Measurements from ENCODE around the gene COL21A1. TPM values are rescaled to one million over a fixed set of nuclear protein-coding genes. Genes with fewer than 3 reads are reported as not detected.
A peak's percentile ranks its signal among the peaks of the same experiment; 100 is the strongest.

The COL21A1 gene
- total and polyA plus RNA-seq, 2 donors (not counting 1 experiment from before 2014, with no cell fraction given), result 6.9 to 28.2 TPM

- peak overlapping the region; percentile 26 for H3K4me2 ChIP-seq (ENCODE audit: extremely low read depth, insufficient read depth, low read length)
- no peaks in the 10 kb centered on the region for H4K20me1 ChIP-seq (ENCODE audit: control insufficient read depth, extremely low read depth, insufficient read depth, low read length)
- no peak overlapping the region for H3K9ac ChIP-seq (ENCODE audit: insufficient read depth, low read length)
- no peaks in the 10 kb centered on the region for H3K4me1 ChIP-seq (ENCODE audit: control insufficient read depth, extremely low read depth, insufficient read depth, low read length)
- no peak for TF ChIP-seq CTCF (conservative IDR thresholded peaks at IDR 0.05 in 1 of 2, IDR thresholded peaks at IDR 0.05 in 1 of 2; ENCODE audit: low read depth in 1 of 2, low read length in 2 of 2)
- TF ChIP-seq EZH2 (IDR thresholded peaks at IDR 0.05; ENCODE audit: low read length, missing control alignments), result no peak
- H3K36me3 ChIP-seq (ENCODE audit: control insufficient read depth, insufficient read depth, low read length), result no peaks in the 10 kb centered on the region
- no peak overlapping the region for H2AFZ ChIP-seq (ENCODE audit: low read length)
- no peaks in the 10 kb centered on the region for H3K79me2 ChIP-seq (ENCODE audit: control insufficient read depth, insufficient read depth, low read length)
- DNase-seq (ENCODE audit: low read depth in 2 of 2), result peak; percentile 91 to 96
- H3K9me3 ChIP-seq (ENCODE audit: control insufficient read depth, insufficient read depth, low read depth, low read length), result no peaks in the 10 kb centered on the region
- no peaks in the 10 kb centered on the region for H3K27me3 ChIP-seq (ENCODE audit: control insufficient read depth, insufficient read depth, low read length)
- H3K4me3 ChIP-seq (replicated peaks in 1 of 4; ENCODE audit: control extremely low read depth in 1 of 4, insufficient read depth in 1 of 4, low read depth in 3 of 4, low read length in 4 of 4), result no peak overlapping the region
- H3K27ac ChIP-seq (ENCODE audit: insufficient read depth, low read length), result peak overlapping the region; percentile 15
Observed at GRCh38 chr6:56091159-56091869, 156.1 kb downstream of the COL21A1 start.

- H3K36me3 ChIP-seq (ENCODE audit: control insufficient read depth, insufficient read depth, low read length), result no peaks in the 10 kb centered on the region
- no peaks in the 10 kb centered on the region for H3K9me3 ChIP-seq (ENCODE audit: control insufficient read depth, insufficient read depth, low read depth, low read length)
- no peak overlapping the region for H3K9ac ChIP-seq (ENCODE audit: insufficient read depth, low read length)
- no peak overlapping the region for H3K4me2 ChIP-seq (ENCODE audit: extremely low read depth, insufficient read depth, low read length)
- no peak overlapping the region for H2AFZ ChIP-seq (ENCODE audit: low read length)
- H4K20me1 ChIP-seq (ENCODE audit: control insufficient read depth, extremely low read depth, insufficient read depth, low read length), result no peaks in the 10 kb centered on the region
- no peak overlapping the region for H3K4me3 ChIP-seq (replicated peaks in 1 of 4; ENCODE audit: control extremely low read depth in 1 of 4, insufficient read depth in 1 of 4, low read depth in 3 of 4, low read length in 4 of 4)
- DNase-seq (ENCODE audit: low read depth in 2 of 2), result no peak
- no peak overlapping the region for H3K27ac ChIP-seq (ENCODE audit: insufficient read depth, low read length)
- H3K27me3 ChIP-seq (ENCODE audit: control insufficient read depth, insufficient read depth, low read length), result no peaks in the 10 kb centered on the region
- no peaks in the 10 kb centered on the region for H3K4me1 ChIP-seq (ENCODE audit: control insufficient read depth, extremely low read depth, insufficient read depth, low read length)
- TF ChIP-seq EZH2 (IDR thresholded peaks at IDR 0.05; ENCODE audit: low read length, missing control alignments) (no peak), CTCF (conservative IDR thresholded peaks at IDR 0.05 in 1 of 2, IDR thresholded peaks at IDR 0.05 in 1 of 2; ENCODE audit: low read depth in 1 of 2, low read length in 2 of 2) (no peak)
- H3K79me2 ChIP-seq (ENCODE audit: control insufficient read depth, insufficient read depth, low read length), result no peaks in the 10 kb centered on the region
Observed at GRCh38 chr6:56088641-56089040, 158.7 kb downstream of the COL21A1 start.

GRCh38 chr6:56087421-56087820 is 160.0 kb downstream of the COL21A1 start:
- H3K27ac ChIP-seq (ENCODE audit: insufficient read depth, low read length), result no peak overlapping the region
- H3K4me3 ChIP-seq (replicated peaks in 1 of 4; ENCODE audit: control extremely low read depth in 1 of 4, insufficient read depth in 1 of 4, low read depth in 3 of 4, low read length in 4 of 4), result no peak overlapping the region
- H3K27me3 ChIP-seq (ENCODE audit: control insufficient read depth, insufficient read depth, low read length), result no peaks in the 10 kb centered on the region
- TF ChIP-seq EZH2 (IDR thresholded peaks at IDR 0.05; ENCODE audit: low read length, missing control alignments) (no peak), CTCF (conservative IDR thresholded peaks at IDR 0.05 in 1 of 2, IDR thresholded peaks at IDR 0.05 in 1 of 2; ENCODE audit: low read depth in 1 of 2, low read length in 2 of 2) (no peak)
- no peaks in the 10 kb centered on the region for H4K20me1 ChIP-seq (ENCODE audit: control insufficient read depth, extremely low read depth, insufficient read depth, low read length)
- peak; percentile 71 to 73 for DNase-seq (ENCODE audit: low read depth in 2 of 2)
- no peaks in the 10 kb centered on the region for H3K4me1 ChIP-seq (ENCODE audit: control insufficient read depth, extremely low read depth, insufficient read depth, low read length)
- H3K4me2 ChIP-seq (ENCODE audit: extremely low read depth, insufficient read depth, low read length), result no peak overlapping the region
- H3K9me3 ChIP-seq (ENCODE audit: control insufficient read depth, insufficient read depth, low read depth, low read length), result no peaks in the 10 kb centered on the region
- no peaks in the 10 kb centered on the region for H3K79me2 ChIP-seq (ENCODE audit: control insufficient read depth, insufficient read depth, low read length)
- H3K36me3 ChIP-seq (ENCODE audit: control insufficient read depth, insufficient read depth, low read length), result no peaks in the 10 kb centered on the region
- H3K9ac ChIP-seq (ENCODE audit: insufficient read depth, low read length), result no peak overlapping the region
- H2AFZ ChIP-seq (ENCODE audit: low read length), result no peak overlapping the region

Measured in fibroblast of lung (primary cell).